ENCODE measurements around the gene TAF8. TPM values are rescaled to one million over a fixed set of nuclear protein-coding genes. Genes with fewer than 3 reads are reported as not detected.

The TAF8 gene
- polyA plus RNA-seq, 3 donors, result 6.0 to 16.2 (median 8.7) TPM

DNA sequence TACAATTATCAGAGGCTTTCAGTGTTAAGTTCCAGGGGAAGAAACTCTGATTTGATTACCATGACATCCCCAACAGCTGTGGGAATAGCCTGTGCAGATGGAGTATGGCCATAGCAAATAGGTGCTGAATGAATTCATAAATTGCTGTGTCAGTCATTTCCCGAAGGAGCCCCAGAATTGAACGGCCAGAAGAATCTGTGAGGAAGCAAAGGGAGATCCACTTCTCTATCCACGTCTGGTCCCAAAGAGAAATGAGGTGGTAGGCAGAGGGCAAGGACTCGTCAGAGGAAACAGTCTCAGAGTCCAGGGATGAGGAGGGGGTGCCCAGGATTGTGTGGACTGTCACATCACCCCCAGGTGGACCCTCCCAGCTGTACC lies 3.1 kb upstream of the TAF8 start:
- no peak overlapping the region for H3K27ac ChIP-seq (ENCODE audit: low read depth, low read length)
- WGBS, 3 donors, result 25 to 69% (median 31%) methylated on average over 4 of the region's 4 CpGs

- H3K27ac ChIP-seq (ENCODE audit: low read depth, low read length), result no peak overlapping the region
- 2 to 8% (median 4%) methylated on average over 8 of the region's 8 CpGs for WGBS, 3 donors
These were observed 2.4 kb upstream of the TAF8 start for GRCh38 chr6:42047790-42048405.

DNA sequence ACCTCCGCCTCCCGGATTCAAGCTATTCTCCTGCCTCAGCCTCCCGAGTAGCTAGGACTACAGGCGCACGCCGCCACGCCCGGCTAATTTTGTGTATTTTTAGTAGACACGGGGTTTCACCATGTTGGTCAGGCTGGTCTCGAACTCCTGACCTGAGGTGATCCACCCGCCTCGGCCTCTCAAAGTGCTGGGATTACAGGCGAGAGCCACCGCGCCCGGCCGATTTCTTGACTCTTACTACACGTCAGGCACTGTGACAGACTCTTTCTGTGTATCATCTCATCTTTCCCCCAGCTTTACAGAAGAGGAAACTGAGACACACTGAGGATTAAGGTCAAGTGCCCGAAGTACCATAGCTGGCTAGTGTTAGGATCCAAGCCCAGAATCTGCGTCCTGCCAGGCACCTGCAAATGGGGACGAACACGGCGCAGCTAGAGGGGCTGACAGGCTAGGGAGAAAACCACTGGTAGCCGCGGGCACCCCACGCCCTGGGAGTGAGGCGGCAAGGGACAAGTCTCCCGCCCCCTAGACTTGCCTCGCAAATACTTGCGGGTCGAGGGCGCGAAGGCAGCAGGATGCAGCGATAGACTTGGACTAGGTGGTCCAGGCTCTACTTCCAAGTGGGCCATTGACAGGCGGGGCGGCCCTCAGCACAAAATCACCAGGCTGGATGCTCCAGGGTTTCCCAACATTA lies 1.1 kb upstream of the TAF8 start:
- 44 to 64% (median 57%) methylated on average over 36 of the region's 36 CpGs for WGBS, 3 donors
- no peak overlapping the region for H3K27ac ChIP-seq (ENCODE audit: low read depth, low read length)

- 27 to 33% (median 30%) methylated on average over 20 of the region's 20 CpGs for WGBS, 3 donors
- no peak overlapping the region for H3K27ac ChIP-seq (ENCODE audit: low read depth, low read length)
These were observed 402 bp upstream of the TAF8 start for GRCh38 chr6:42049948-42050296.

- no peak overlapping the region for H3K27ac ChIP-seq (ENCODE audit: low read depth, low read length)
- 25 to 29% (median 29%) methylated on average over 8 of the region's 8 CpGs for WGBS, 3 donors
These were observed 937 bp downstream of the TAF8 start for GRCh38 chr6:42051268-42051653.

DNA sequence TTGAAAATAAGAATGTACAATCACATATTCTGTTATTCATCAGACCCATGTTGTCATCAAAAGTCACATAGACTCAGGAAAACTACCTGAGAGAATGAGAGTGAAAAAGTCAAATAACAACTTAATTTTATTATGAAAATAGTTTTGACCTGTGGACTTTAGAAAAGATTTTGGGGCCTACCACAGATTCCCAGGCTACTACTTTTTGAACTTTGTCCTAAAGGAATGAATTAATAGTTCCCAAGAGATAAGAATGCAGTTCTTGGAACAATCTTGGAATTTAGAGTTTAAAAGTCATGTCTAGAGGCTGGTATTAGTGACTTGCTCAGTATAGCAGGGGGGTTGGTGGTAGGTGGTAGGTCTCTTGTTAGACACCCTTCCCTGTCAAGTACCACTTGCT lies 3.3 kb downstream of the TAF8 start:
- no peak overlapping the region for H3K27ac ChIP-seq (ENCODE audit: low read depth, low read length)

GRCh38 chr6:42059743-42060142 lies 9.4 kb downstream of the TAF8 start:
- WGBS, 3 donors, result 95 to 97% (median 96%) methylated on average over 5 of the region's 5 CpGs
- no peak overlapping the region for H3K27ac ChIP-seq (ENCODE audit: low read depth, low read length)

DNA sequence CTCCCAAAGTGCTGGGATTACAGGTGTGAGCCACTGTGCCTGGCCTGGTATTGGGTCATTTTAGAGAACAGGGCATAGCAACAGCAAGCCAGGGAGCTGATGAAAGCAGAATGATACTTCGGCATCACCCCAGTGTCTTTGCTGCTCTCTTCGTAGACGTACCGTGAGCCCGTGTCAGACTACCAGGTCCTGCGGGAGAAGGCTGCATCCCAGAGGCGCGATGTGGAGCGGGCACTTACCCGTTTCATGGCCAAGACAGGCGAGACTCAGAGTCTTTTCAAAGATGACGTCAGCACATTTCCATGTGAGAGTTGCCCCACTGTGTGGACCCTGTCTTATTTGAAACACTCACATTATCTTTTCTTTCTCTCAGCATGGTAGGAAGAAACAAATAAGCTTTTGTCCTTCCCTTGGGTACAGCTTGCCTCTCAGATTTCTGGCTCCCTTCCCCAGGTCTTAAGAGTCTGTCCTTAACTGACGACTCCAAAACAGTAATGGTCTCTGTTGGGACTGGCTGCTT lies 15.9 kb downstream of the TAF8 start:
- WGBS, 3 donors, result 95 to 96% (median 96%) methylated on average over 13 of the region's 13 CpGs
- no peak overlapping the region for H3K27ac ChIP-seq (ENCODE audit: low read depth, low read length)

DNA sequence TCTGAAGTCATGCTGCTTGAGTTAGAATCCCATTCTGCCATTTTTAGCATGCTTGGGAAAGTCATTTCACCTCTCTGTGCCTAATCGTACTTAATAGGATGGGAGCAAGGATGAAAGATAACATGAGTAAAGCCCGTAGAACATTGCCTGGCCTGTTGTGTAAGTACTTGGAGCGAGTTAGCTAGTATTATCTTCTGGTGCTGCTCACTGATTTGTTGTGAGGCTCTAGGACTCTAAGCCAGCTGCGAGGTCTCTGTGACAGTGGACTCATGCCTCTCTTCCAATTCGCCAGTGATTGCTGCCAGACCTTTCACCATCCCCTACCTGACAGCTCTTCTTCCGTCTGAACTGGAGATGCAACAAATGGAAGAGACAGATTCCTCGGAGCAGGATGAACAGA lies 17.8 kb downstream of the TAF8 start:
- no peak overlapping the region for H3K27ac ChIP-seq (ENCODE audit: low read depth, low read length)
- 93 to 95% (median 93%) methylated on average over 7 of the region's 7 CpGs for WGBS, 3 donors

- 95 to 97% (median 97%) methylated on average over 5 of the region's 5 CpGs for WGBS, 3 donors
- H3K27ac ChIP-seq (ENCODE audit: low read depth, low read length), result no peak overlapping the region
These were observed 18.7 kb downstream of the TAF8 start for GRCh38 chr6:42068872-42069522.

GRCh38 chr6:42071881-42072583 lies 21.7 kb downstream of the TAF8 start:
- 68 to 88% (median 73%) methylated on average over 6 of the region's 6 CpGs for WGBS, 3 donors
- no peak overlapping the region for H3K27ac ChIP-seq (ENCODE audit: low read depth, low read length)

- no peak overlapping the region for H3K27ac ChIP-seq (ENCODE audit: low read depth, low read length)
- 79 to 90% (median 86%) methylated on average over 2 of the region's 2 CpGs for WGBS, 3 donors
These were observed 23.0 kb downstream of the TAF8 start for GRCh38 chr6:42073287-42073686.

- H3K27ac ChIP-seq (ENCODE audit: low read depth, low read length), result no peak overlapping the region
- 31 to 39% (median 39%) methylated on average over 7 of the region's 7 CpGs for WGBS, 3 donors
These were observed 25.0 kb downstream of the TAF8 start for GRCh38 chr6:42075159-42075838.

DNA sequence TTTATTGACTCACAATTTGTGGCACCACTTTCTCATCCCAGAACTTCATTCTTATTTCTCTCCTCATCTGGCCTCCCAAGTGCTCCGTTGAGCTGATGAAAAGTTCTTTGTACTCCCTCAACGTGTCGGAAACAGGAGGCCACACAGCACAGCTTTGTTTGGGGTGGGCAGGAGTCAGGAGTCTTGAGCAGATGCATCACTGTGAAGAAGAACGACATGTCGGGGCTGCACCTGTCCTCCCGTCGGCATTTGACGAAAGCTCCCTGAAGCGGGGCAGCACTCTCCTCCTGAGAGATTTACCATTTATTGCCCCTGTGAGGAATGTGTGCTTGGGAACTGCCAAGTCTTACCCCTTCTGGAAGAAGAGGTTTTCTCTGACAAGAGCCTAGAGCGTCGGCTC lies 28.1 kb downstream of the TAF8 start:
- no peak overlapping the region for H3K27ac ChIP-seq (ENCODE audit: low read depth, low read length)
- 92 to 94% (median 93%) methylated on average over 11 of the region's 11 CpGs for WGBS, 3 donors

GRCh38 chr6:42079941-42080464 lies 29.7 kb downstream of the TAF8 start:
- 84 to 96% (median 94%) methylated on average over 6 to 10 of the region's 10 CpGs for WGBS, 3 donors
- H3K27ac ChIP-seq (ENCODE audit: low read depth, low read length), result no peak overlapping the region

- H3K27ac ChIP-seq (ENCODE audit: low read depth, low read length), result no peak overlapping the region
- WGBS, 3 donors, result 70 to 89% (median 87%) methylated on average over 5 of the region's 5 CpGs
These were observed 33.2 kb downstream of the TAF8 start for GRCh38 chr6:42083530-42083929.

GRCh38 chr6:42084889-42085288 lies 34.6 kb downstream of the TAF8 start:
- WGBS, 3 donors, result 60 to 95% (median 87%) methylated on average over 5 of the region's 5 CpGs
- no peak overlapping the region for H3K27ac ChIP-seq (ENCODE audit: low read depth, low read length)
